Esophagus squamous epithelium (tissue), 4 donors: ENCODE measurements around the gene SMAD7.

Experiments used
- POLR2A ChIP-seq, 4 donors: fragments of 450-650 bp; IDR thresholded peaks; one replicate each; pipeline ENCODE4 v1.6.1; 2017; ENCODE audit warnings: antibody characterized with exemption in 4 of 4, mild to moderate bottlenecking in 4 of 4, moderate library complexity in 3 of 4
- TF ChIP-seq, protein P1 (sequence below), 6 experiments: fragments of 450-650 bp in 4 of 6; fragments of 200-600 bp in 2 of 6; sonication (generic) in 2 of 6; IDR thresholded peaks; one replicate each; pipeline ENCODE4 v1.5.1; 2016 to 2019; ENCODE audit warnings: antibody characterized with exemption in 6 of 6, mild to moderate bottlenecking in 4 of 6, moderate library complexity in 4 of 6

DNA sequence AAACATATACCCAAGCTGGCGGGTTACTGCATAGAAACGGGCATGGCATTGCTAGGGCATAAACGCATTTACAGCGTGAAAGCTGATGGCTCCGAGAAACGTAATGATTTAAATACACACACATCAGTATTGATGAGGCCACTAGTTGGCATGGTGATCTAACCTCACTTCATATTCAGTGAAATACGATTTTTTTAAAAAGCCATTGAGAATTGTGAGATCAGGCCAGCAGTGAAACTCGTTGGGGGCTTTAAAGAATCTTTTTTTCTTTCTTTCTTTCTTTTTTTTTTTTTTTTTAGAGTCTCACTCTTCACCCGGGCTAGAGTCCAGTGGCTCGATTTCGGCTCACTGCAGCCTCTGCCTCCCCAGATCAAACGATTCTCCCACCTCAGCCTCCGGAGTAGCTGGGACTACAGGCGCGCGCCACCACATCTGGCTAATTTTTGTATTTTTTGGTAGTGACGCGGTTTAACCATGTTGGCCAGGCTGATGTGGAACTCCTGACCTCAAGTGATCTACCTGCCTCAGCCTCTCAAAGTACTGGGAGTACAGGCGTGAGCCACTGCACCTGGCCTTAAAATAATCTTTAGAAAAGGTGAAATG is 2.4 kb upstream of the SMAD7 start:
- TF ChIP-seq, protein P1, sequence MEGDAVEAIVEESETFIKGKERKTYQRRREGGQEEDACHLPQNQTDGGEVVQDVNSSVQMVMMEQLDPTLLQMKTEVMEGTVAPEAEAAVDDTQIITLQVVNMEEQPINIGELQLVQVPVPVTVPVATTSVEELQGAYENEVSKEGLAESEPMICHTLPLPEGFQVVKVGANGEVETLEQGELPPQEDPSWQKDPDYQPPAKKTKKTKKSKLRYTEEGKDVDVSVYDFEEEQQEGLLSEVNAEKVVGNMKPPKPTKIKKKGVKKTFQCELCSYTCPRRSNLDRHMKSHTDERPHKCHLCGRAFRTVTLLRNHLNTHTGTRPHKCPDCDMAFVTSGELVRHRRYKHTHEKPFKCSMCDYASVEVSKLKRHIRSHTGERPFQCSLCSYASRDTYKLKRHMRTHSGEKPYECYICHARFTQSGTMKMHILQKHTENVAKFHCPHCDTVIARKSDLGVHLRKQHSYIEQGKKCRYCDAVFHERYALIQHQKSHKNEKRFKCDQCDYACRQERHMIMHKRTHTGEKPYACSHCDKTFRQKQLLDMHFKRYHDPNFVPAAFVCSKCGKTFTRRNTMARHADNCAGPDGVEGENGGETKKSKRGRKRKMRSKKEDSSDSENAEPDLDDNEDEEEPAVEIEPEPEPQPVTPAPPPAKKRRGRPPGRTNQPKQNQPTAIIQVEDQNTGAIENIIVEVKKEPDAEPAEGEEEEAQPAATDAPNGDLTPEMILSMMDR (IDR thresholded peaks at IDR 0.05), result no peak
- no peak for TF ChIP-seq POLR2A (IDR thresholded peaks at IDR 0.05)
